ENCODE data around the gene SMYD1.

- TF ChIP-seq RAD21 (conservative IDR thresholded peaks at IDR 0.05) (no peak), CTCF (IDR thresholded peaks at IDR 0.05; ENCODE audit: poor library complexity, severe bottlenecking) (no peak)
Observed at GRCh38 chr2:88058191-88058590, 9.4 kb upstream of the SMYD1 start.

All from neural cell (in vitro differentiated cells).